Transverse colon (tissue), 4 donors: ENCODE results near the gene TRIM44.

Source experiments
- CTCF ChIP-seq, 5 experiments: fragments of 200-600 bp in 3 of 5; fragments of 450-650 bp in 2 of 5; sonication (generic) in 3 of 5; IDR thresholded peaks; 1 replicate in 2 of 5; 2 replicates in 3 of 5; pipeline ENCODE4 v1.5.1; 2016 to 2017; ENCODE audit warnings: antibody characterized with exemption in 5 of 5, inconsistent platforms in 3 of 5, mild to moderate bottlenecking in 2 of 5, moderate library complexity in 1 of 5
- EP300 ChIP-seq: sonication (generic); formaldehyde crosslinking; IDR thresholded peaks from one replicate; pipeline ENCODE4 v1.6.1; 2017; ENCODE audit warnings: antibody characterized with exemption, low read depth
- POLR2A ChIP-seq: fragments of 450-650 bp; IDR thresholded peaks from one replicate; pipeline ENCODE4 v1.6.1; 2016; ENCODE audit warnings: antibody characterized with exemption, mild to moderate bottlenecking, moderate library complexity
- POLR2AphosphoS5 ChIP-seq, 3 donors: sonication (generic); formaldehyde crosslinking; IDR thresholded peaks; one replicate each; pipeline ENCODE4 v1.6.1; 2016; ENCODE audit warnings: antibody characterized with exemption in 3 of 3

GRCh38 chr11:35798423-35798822 is 135.8 kb downstream of the TRIM44 start:
- TF ChIP-seq POLR2AphosphoS5 (IDR thresholded peaks at IDR 0.05) (no peak), CTCF (IDR thresholded peaks at IDR 0.05) (no peak), POLR2A (no peak), EP300 (no peak)
